Ectodermal cell (in vitro differentiated cells): ENCODE data around the gene CDK3.

ENCODE experiments used
- H3K27ac ChIP-seq: 2 replicates; pipeline ENCODE4 v1.7.0; 2013; ENCODE audit warnings: mild to moderate bottlenecking, low read depth, low read length; ENCODE audit not compliant: insufficient read depth, poor library complexity, severe bottlenecking
- H3K27me3 ChIP-seq: 2 replicates; pipeline ENCODE4 v1.7.0; 2013; ENCODE audit warnings: mild to moderate bottlenecking, low read length; ENCODE audit not compliant: insufficient read depth, control insufficient read depth, poor library complexity, severe bottlenecking
- H3K36me3 ChIP-seq: one replicate; pipeline ENCODE4 v1.7.0; 2013; ENCODE audit warnings: low read length; ENCODE audit not compliant: control insufficient read depth, insufficient read depth
- H3K4me1 ChIP-seq: one replicate; pipeline ENCODE4 v1.7.0; 2013; ENCODE audit warnings: low read length; ENCODE audit not compliant: control insufficient read depth, insufficient read depth
- H3K4me3 ChIP-seq: 2 replicates; pipeline ENCODE4 v1.7.0; 2013; ENCODE audit warnings: low read depth, low read length, control low read depth; ENCODE audit not compliant: insufficient read depth
- H3K9me3 ChIP-seq: 2 replicates; pipeline ENCODE4 v1.7.0; 2013; ENCODE audit warnings: mild to moderate bottlenecking, low read length, moderate library complexity; ENCODE audit not compliant: control insufficient read depth
- WGBS, 2 experiments: methylation state at CpG; one replicate each; pipeline ENCODE4 v1.1.7; 2013; ENCODE audit warnings: missing lambda C conversion rate in 2 of 2; 5-methylcytosine and 5-hydroxymethylcytosine counted together

CDK3 gene

GRCh38 chr17:75975757-75976174, 24.9 kb upstream of the CDK3 start:
- H3K27ac ChIP-seq: no peak overlapping the region
- 92 to 98% methylated on average over 3 to 5 of the region's 5 CpGs for WGBS, 2 experiments
- no peaks in the 10 kb centered on the region for H3K27me3 ChIP-seq
- no peaks in the 10 kb centered on the region for H3K4me1 ChIP-seq
- no peak overlapping the region for H3K4me3 ChIP-seq
- no peaks in the 10 kb centered on the region for H3K9me3 ChIP-seq
- no peaks in the 10 kb centered on the region for H3K36me3 ChIP-seq

- Histone ChIP-seq H3K4me3 (no peak overlapping the region), H3K27ac (no peak overlapping the region), H3K36me3 (no peaks in the 10 kb centered on the region), H3K9me3 (no peaks in the 10 kb centered on the region), H3K27me3 (no peaks in the 10 kb centered on the region), H3K4me1 (no peaks in the 10 kb centered on the region)
- 91 to 94% methylated on average over 9 of the region's 9 CpGs for WGBS, 2 experiments
These were observed 24.3 kb upstream of the CDK3 start for GRCh38 chr17:75976175-75976848.

GRCh38 chr17:75978938-75979704, 21.5 kb upstream of the CDK3 start, which contains the start of the genes ACOX1 and TEN1:
Gene ACOX1 (minus strand): TSS chr17:75979166. CDS start chr17:75979073, 93 bp downstream.
Gene TEN1 (plus strand): TSS chr17:75979240. CDS start chr17:75986193, 6,953 bp downstream.
- no peaks in the 10 kb centered on the region for H3K27me3 ChIP-seq
- H3K36me3 ChIP-seq: no peaks in the 10 kb centered on the region
- H3K27ac ChIP-seq: peak within 1 kb of the TSS; percentile 98
- no peaks in the 10 kb centered on the region for H3K4me1 ChIP-seq
- 0% methylated on average over 72 of the region's 72 CpGs for WGBS, 2 experiments
- peak within 1 kb of the TSS; percentile 96 for H3K4me3 ChIP-seq
- no peaks in the 10 kb centered on the region for H3K9me3 ChIP-seq

- H3K4me3 ChIP-seq: peak overlapping the region; percentile 96
- no peaks in the 10 kb centered on the region for H3K9me3 ChIP-seq
- no peaks in the 10 kb centered on the region for H3K36me3 ChIP-seq
- peak overlapping the region; percentile 98 for H3K27ac ChIP-seq
- H3K4me1 ChIP-seq: no peaks in the 10 kb centered on the region
- 9 to 10% methylated on average over 19 of the region's 19 CpGs for WGBS, 2 experiments
- H3K27me3 ChIP-seq: no peaks in the 10 kb centered on the region
These were observed 20.9 kb upstream of the CDK3 start for GRCh38 chr17:75979705-75980187.

- Histone ChIP-seq H3K27me3 (no peaks in the 10 kb centered on the region), H3K36me3 (no peaks in the 10 kb centered on the region), H3K4me3 (peak overlapping the region; percentile 96), H3K9me3 (no peaks in the 10 kb centered on the region), H3K4me1 (no peaks in the 10 kb centered on the region), H3K27ac (peak overlapping the region; percentile 98)
- WGBS, 2 experiments: 90 to 94% methylated on average over 17 to 18 of the region's 18 CpGs
These were observed 20.3 kb upstream of the CDK3 start for GRCh38 chr17:75980188-75981018.

GRCh38 chr17:75981019-75981615, 19.5 kb upstream of the CDK3 start:
- 88 to 96% methylated on average over 7 of the region's 7 CpGs for WGBS, 2 experiments
- no peaks in the 10 kb centered on the region for H3K9me3 ChIP-seq
- H3K27me3 ChIP-seq: no peaks in the 10 kb centered on the region
- no peaks in the 10 kb centered on the region for H3K36me3 ChIP-seq
- no peak overlapping the region for H3K27ac ChIP-seq
- H3K4me3 ChIP-seq: no peak overlapping the region
- H3K4me1 ChIP-seq: no peaks in the 10 kb centered on the region

- H3K4me3 ChIP-seq: no peak overlapping the region
- no peaks in the 10 kb centered on the region for H3K27me3 ChIP-seq
- no peaks in the 10 kb centered on the region for H3K4me1 ChIP-seq
- H3K27ac ChIP-seq: no peak overlapping the region
- H3K9me3 ChIP-seq: no peaks in the 10 kb centered on the region
- 28 to 32% methylated on average over 6 of the region's 6 CpGs for WGBS, 2 experiments
- no peaks in the 10 kb centered on the region for H3K36me3 ChIP-seq
These were observed 17.0 kb upstream of the CDK3 start for GRCh38 chr17:75983501-75984181.

GRCh38 chr17:75985986-75986385, 14.7 kb upstream of the CDK3 start:
- no peaks in the 10 kb centered on the region for H3K9me3 ChIP-seq
- H3K27ac ChIP-seq: no peak overlapping the region
- H3K27me3 ChIP-seq: no peaks in the 10 kb centered on the region
- 90 to 100% methylated on average over 2 to 3 of the region's 4 CpGs for WGBS, 2 experiments
- H3K36me3 ChIP-seq: no peaks in the 10 kb centered on the region
- no peak overlapping the region for H3K4me3 ChIP-seq
- no peaks in the 10 kb centered on the region for H3K4me1 ChIP-seq

- H3K27me3 ChIP-seq: no peaks in the 10 kb centered on the region
- 94 to 97% methylated on average over 4 of the region's 4 CpGs for WGBS, 2 experiments
- H3K27ac ChIP-seq: no peak overlapping the region
- H3K4me1 ChIP-seq: no peaks in the 10 kb centered on the region
- no peak overlapping the region for H3K4me3 ChIP-seq
- H3K36me3 ChIP-seq: no peaks in the 10 kb centered on the region
- no peaks in the 10 kb centered on the region for H3K9me3 ChIP-seq
These were observed 13.6 kb upstream of the CDK3 start for GRCh38 chr17:75987041-75987440.
